H1 (cell line): ENCODE results near the gene FCMR. TPM values are rescaled to one million over a fixed set of nuclear protein-coding genes. Genes with fewer than 3 reads are reported as not detected.

Experiments
- EZH2 ChIP-seq: fragments of 200-600 bp; sonication (generic); IDR thresholded peaks from 2 replicates; pipeline ENCODE4 v1.7.1; 2012; ENCODE audit warnings: low read depth, mild to moderate bottlenecking, moderate library complexity, low read length, inconsistent platforms; ENCODE audit not compliant: severe bottlenecking
- TAF7 ChIP-seq: optimal IDR thresholded peaks from 2 replicates; pipeline ENCODE3; 2011; ENCODE audit warnings: low read depth, mild to moderate bottlenecking, inconsistent platforms, low read length, moderate library complexity, borderline replicate concordance
- polyA plus RNA-seq, 7 experiments: library from polyadenylated mRNA; depleted of rRNA in 3 of 7; stranded (reverse) in 5 of 7; unstranded in 2 of 7; fragments of >200 nt in 5 of 7; fragments of 200-250 nt in 2 of 7; gene quantifications; 1 replicate in 5 of 7; 2 replicates in 1 of 7; 4 replicates in 1 of 7; pipeline versions ENCODE4 v1.2.1 to v1.2.3, GENCODE V29; 2011 to 2013; ENCODE audit warnings: missing spikeins in 2 of 7, mixed read lengths in 2 of 7
- total RNA-seq: library from RNA; stranded (reverse); fragmentation: NEBNext Ultra II Directional; extraction: Animal tissue kit (Norgen Biotek cat#: 25700); gene quantifications from 2 replicates; pipeline ENCODE4 v1.2.1, GENCODE V29; 2021
- TF ChIP-seq, protein P1 (sequence below): fragments of 300-600 bp; sonication (generic); IDR thresholded peaks from 2 replicates; pipeline ENCODE4 v1.7.1; 2012; ENCODE audit warnings: low read length, moderate library complexity, mild to moderate bottlenecking, inconsistent platforms; ENCODE audit not compliant: insufficient replicate concordance
- TF ChIP-seq, protein P2 (sequence below): IDR thresholded peaks from 2 replicates; pipeline ENCODE4 v1.6.1; 2012; ENCODE audit warnings: inconsistent platforms

FCMR gene
- total and polyA plus RNA-seq, 2 of the 8 experiments (the other 6 are each of a cell fraction or from before 2014, with no cell fraction given) = 0.53 TPM; not detected in 1

DNA sequence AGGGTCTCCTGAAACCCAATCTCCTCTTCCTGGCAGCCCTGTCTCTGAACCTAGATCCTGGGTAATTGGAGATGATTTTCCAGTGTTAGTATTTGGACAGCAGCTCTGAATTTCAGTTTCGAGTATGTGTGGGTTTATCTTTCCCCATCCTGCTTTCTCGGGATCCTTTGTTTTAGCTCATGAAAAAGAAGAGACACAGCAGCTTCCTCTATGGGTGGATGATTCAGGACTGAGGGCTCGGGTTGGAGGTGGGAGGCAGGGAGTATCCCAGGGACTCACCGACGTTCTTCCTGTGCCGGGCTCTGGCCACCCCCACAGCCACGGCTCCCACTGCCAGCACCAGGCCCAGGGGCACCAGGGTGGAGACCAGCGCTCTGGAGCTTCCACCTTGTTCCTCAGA lies 10.4 kb upstream of the FCMR start (continued):
- TF ChIP-seq, protein P1, sequence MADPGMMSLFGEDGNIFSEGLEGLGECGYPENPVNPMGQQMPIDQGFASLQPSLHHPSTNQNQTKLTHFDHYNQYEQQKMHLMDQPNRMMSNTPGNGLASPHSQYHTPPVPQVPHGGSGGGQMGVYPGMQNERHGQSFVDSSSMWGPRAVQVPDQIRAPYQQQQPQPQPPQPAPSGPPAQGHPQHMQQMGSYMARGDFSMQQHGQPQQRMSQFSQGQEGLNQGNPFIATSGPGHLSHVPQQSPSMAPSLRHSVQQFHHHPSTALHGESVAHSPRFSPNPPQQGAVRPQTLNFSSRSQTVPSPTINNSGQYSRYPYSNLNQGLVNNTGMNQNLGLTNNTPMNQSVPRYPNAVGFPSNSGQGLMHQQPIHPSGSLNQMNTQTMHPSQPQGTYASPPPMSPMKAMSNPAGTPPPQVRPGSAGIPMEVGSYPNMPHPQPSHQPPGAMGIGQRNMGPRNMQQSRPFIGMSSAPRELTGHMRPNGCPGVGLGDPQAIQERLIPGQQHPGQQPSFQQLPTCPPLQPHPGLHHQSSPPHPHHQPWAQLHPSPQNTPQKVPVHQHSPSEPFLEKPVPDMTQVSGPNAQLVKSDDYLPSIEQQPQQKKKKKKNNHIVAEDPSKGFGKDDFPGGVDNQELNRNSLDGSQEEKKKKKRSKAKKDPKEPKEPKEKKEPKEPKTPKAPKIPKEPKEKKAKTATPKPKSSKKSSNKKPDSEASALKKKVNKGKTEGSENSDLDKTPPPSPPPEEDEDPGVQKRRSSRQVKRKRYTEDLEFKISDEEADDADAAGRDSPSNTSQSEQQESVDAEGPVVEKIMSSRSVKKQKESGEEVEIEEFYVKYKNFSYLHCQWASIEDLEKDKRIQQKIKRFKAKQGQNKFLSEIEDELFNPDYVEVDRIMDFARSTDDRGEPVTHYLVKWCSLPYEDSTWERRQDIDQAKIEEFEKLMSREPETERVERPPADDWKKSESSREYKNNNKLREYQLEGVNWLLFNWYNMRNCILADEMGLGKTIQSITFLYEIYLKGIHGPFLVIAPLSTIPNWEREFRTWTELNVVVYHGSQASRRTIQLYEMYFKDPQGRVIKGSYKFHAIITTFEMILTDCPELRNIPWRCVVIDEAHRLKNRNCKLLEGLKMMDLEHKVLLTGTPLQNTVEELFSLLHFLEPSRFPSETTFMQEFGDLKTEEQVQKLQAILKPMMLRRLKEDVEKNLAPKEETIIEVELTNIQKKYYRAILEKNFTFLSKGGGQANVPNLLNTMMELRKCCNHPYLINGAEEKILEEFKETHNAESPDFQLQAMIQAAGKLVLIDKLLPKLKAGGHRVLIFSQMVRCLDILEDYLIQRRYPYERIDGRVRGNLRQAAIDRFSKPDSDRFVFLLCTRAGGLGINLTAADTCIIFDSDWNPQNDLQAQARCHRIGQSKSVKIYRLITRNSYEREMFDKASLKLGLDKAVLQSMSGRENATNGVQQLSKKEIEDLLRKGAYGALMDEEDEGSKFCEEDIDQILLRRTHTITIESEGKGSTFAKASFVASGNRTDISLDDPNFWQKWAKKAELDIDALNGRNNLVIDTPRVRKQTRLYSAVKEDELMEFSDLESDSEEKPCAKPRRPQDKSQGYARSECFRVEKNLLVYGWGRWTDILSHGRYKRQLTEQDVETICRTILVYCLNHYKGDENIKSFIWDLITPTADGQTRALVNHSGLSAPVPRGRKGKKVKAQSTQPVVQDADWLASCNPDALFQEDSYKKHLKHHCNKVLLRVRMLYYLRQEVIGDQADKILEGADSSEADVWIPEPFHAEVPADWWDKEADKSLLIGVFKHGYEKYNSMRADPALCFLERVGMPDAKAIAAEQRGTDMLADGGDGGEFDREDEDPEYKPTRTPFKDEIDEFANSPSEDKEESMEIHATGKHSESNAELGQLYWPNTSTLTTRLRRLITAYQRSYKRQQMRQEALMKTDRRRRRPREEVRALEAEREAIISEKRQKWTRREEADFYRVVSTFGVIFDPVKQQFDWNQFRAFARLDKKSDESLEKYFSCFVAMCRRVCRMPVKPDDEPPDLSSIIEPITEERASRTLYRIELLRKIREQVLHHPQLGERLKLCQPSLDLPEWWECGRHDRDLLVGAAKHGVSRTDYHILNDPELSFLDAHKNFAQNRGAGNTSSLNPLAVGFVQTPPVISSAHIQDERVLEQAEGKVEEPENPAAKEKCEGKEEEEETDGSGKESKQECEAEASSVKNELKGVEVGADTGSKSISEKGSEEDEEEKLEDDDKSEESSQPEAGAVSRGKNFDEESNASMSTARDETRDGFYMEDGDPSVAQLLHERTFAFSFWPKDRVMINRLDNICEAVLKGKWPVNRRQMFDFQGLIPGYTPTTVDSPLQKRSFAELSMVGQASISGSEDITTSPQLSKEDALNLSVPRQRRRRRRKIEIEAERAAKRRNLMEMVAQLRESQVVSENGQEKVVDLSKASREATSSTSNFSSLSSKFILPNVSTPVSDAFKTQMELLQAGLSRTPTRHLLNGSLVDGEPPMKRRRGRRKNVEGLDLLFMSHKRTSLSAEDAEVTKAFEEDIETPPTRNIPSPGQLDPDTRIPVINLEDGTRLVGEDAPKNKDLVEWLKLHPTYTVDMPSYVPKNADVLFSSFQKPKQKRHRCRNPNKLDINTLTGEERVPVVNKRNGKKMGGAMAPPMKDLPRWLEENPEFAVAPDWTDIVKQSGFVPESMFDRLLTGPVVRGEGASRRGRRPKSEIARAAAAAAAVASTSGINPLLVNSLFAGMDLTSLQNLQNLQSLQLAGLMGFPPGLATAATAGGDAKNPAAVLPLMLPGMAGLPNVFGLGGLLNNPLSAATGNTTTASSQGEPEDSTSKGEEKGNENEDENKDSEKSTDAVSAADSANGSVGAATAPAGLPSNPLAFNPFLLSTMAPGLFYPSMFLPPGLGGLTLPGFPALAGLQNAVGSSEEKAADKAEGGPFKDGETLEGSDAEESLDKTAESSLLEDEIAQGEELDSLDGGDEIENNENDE = no peak
- TF ChIP-seq TAF7 (no peak), EZH2 (no peak)
- TF ChIP-seq, protein P2, sequence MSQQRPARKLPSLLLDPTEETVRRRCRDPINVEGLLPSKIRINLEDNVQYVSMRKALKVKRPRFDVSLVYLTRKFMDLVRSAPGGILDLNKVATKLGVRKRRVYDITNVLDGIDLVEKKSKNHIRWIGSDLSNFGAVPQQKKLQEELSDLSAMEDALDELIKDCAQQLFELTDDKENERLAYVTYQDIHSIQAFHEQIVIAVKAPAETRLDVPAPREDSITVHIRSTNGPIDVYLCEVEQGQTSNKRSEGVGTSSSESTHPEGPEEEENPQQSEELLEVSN = no peak
